Kidney (tissue), 14 donors: ENCODE results near the gene MYRFL. TPM values are rescaled to one million over a fixed set of nuclear protein-coding genes. Genes with fewer than 3 reads are reported as not detected.

Source experiments
- DNase-seq, 5 donors: peaks; one replicate each; pipeline ENCODE4 v3.0.0-alpha.2; 2013 to 2020
- FAIRE-seq: peaks from 2 replicates; lab custom pipeline; 2012; peaks lifted over from hg19 to GRCh38; lab: Jason Lieb, UNC
- H3K27ac ChIP-seq, 2 donors: one replicate each; pipeline ENCODE4 v1.7.0; 2013; ENCODE audit warnings: low read depth in 2 of 2, low read length in 2 of 2, inconsistent platforms in 1 of 2
- H3K27me3 ChIP-seq: one replicate; pipeline ENCODE4 v1.7.1; 2013; ENCODE audit warnings: low read length, inconsistent platforms; ENCODE audit not compliant: control insufficient read depth, insufficient read depth
- H3K36me3 ChIP-seq, 3 donors: one replicate each; pipeline versions ENCODE4 v1.7.0 to v1.7.1; 2013; ENCODE audit warnings: low read length in 3 of 3, control low read depth in 1 of 3, inconsistent platforms in 1 of 3; ENCODE audit not compliant: insufficient read depth in 3 of 3, control insufficient read depth in 2 of 3
- H3K4me1 ChIP-seq, 3 donors: one replicate each; pipeline versions ENCODE4 v1.7.0 to v1.7.1; 2013; ENCODE audit warnings: low read length in 3 of 3, inconsistent platforms in 1 of 3, low read depth in 1 of 3; ENCODE audit not compliant: control insufficient read depth in 2 of 3, insufficient read depth in 2 of 3
- H3K4me3 ChIP-seq, 3 donors: one replicate each; pipeline versions ENCODE4 v1.7.0 to v1.8.1; 2013; ENCODE audit warnings: low read length in 3 of 3, control low read depth in 1 of 3, inconsistent platforms in 1 of 3
- H3K9ac ChIP-seq, 3 donors: one replicate each; pipeline versions ENCODE4 v1.7.0 to v1.7.1; 2013; ENCODE audit warnings: low read length in 3 of 3, control low read depth in 1 of 3, inconsistent platforms in 1 of 3
- H3K9me3 ChIP-seq, 3 donors: one replicate each; pipeline versions ENCODE4 v1.7.0 to v1.7.1; 2013; ENCODE audit warnings: low read length in 3 of 3, control low read depth in 1 of 3, inconsistent platforms in 1 of 3; ENCODE audit not compliant: control insufficient read depth in 2 of 3, insufficient read depth in 1 of 3
- CTCF ChIP-seq: IDR thresholded peaks from 3 replicates; pipeline ENCODE4 v1.5.1; 2012; ENCODE audit warnings: mild to moderate bottlenecking, moderate library complexity, borderline replicate concordance; ENCODE audit not compliant: insufficient read depth; ENCODE audit errors: extremely low read depth
- intact Hi-C: fragments of 100-400 bp; cut with DNase I; formaldehyde crosslinking; loops from one replicate; pipeline ENCODE4 v1.11.1; 2022
- polyA plus RNA-seq: library from polyadenylated mRNA; stranded (reverse); fragments of 350-450 nt; fragmentation: Illumina TruSeq; extraction: RNeasy Lipid Tissue Mini Kit (QIAGEN cat#74804); gene quantifications from one replicate; pipeline ENCODE4 v1.2.3, GENCODE V29; 2014; ENCODE audit warnings: low read depth, low replicate concordance; ENCODE audit not compliant: insufficient read depth
- total RNA-seq: library from RNA; stranded (reverse); fragmentation: NEBNext Ultra II Directional; extraction: Animal tissue kit (Norgen Biotek cat#: 25700); gene quantifications from one replicate; pipeline ENCODE4 v1.2.1, GENCODE V29; 2021
- donor health status: control.
- donor health status: control.
- donor health status: control.
- donor health status: control.
- donor health status: control.
- donor health status: DM: yes; HTN: yes; CAD: no.
- donor health status: Normal renal cell carcinoma (clear cell type).

The MYRFL gene
- total and polyA plus RNA-seq, 2 donors from 2014 or later: 0.82 to 1.6 TPM

- FAIRE-seq: no peak
Observed at GRCh38 chr12:69947897-69948296, 122.9 kb downstream of the MYRFL start.

GRCh38 chr12:69948851-69949250 is 123.8 kb downstream of the MYRFL start:
- Histone ChIP-seq H3K4me1 (no peaks in the 10 kb centered on the region), H3K9ac (no peak overlapping the region), H3K4me3 (no peak overlapping the region), H3K9me3 (no peaks in the 10 kb centered on the region), H3K27me3 (no peaks in the 10 kb centered on the region), H3K27ac (no peak overlapping the region), H3K36me3 (no peaks in the 10 kb centered on the region)
- DNase-seq (no peak), FAIRE-seq (no peak)
- intact Hi-C loops: no loop called here
- TF ChIP-seq CTCF: no peak

More at GRCh38 chr12:69947897-69948296, 122.9 kb downstream of the MYRFL start:
- no peak for TF ChIP-seq CTCF
- no peaks in the 10 kb centered on the region for H3K4me1 ChIP-seq
- H3K27me3 ChIP-seq: no peaks in the 10 kb centered on the region
- DNase-seq: no peak
- no peak overlapping the region for H3K4me3 ChIP-seq
- no peaks in the 10 kb centered on the region for H3K9me3 ChIP-seq
- intact Hi-C loops: no loop called here
- no peak overlapping the region for H3K9ac ChIP-seq
- no peak overlapping the region for H3K27ac ChIP-seq
- no peaks in the 10 kb centered on the region for H3K36me3 ChIP-seq

DNA sequence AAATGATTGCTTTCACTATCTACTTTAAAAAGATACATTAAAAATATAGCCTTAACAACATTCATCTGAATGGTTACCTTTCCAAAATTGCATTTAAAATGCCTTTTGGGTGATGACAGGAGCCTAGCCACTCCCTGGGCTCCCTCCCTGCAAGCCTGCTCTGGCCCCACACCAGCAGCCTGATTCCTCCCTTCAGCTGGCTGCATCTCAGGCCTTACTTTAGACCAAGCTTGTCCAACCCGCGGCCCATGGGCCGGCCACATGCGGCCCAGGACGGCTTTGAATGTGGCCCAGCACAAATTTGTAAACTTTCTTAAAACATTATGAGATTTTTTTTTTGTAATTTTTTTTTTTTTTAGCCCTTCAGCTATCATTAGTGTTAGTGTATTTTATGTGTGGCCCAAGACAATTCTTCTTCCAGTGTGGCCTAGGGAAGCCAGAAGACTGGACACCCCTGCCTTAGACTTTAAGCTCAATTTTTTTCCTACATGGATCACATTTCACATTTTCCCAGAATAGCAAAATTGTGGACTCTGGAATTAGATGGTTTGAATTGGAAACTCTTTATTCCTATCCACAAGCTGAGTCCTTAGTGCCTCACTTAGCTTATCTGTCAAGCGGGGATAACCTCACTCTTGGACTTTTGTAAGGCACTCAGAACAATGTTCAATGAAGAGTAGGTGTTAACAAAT is 124.4 kb downstream of the MYRFL start:
- H3K27me3 ChIP-seq: no peaks in the 10 kb centered on the region
- H3K4me3 ChIP-seq: no peak overlapping the region
- DNase-seq: no peak
- H3K9me3 ChIP-seq: no peaks in the 10 kb centered on the region
- intact Hi-C loops: no loop called here
- no peak for FAIRE-seq
- no peaks in the 10 kb centered on the region for H3K36me3 ChIP-seq
- no peak overlapping the region for H3K9ac ChIP-seq
- TF ChIP-seq CTCF: no peak
- H3K27ac ChIP-seq: no peak overlapping the region
- H3K4me1 ChIP-seq: no peaks in the 10 kb centered on the region

GRCh38 chr12:69951108-69951507 is 126.1 kb downstream of the MYRFL start:
- TF ChIP-seq CTCF: no peak
- H3K27me3 ChIP-seq: no peaks in the 10 kb centered on the region
- H3K36me3 ChIP-seq: no peaks in the 10 kb centered on the region
- no peaks in the 10 kb centered on the region for H3K9me3 ChIP-seq
- DNase-seq: no peak
- H3K4me3 ChIP-seq: no peak overlapping the region
- intact Hi-C loops: no loop called here
- H3K27ac ChIP-seq: no peak overlapping the region
- no peak overlapping the region for H3K9ac ChIP-seq
- no peaks in the 10 kb centered on the region for H3K4me1 ChIP-seq
- no peak for FAIRE-seq
